H1 (cell line): Measurements from ENCODE around the gene MAPRE2. TPM values are rescaled to one million over a fixed set of nuclear protein-coding genes. Genes with fewer than 3 reads are reported as not detected.

Experiments used
- CTCF ChIA-PET: fragments of 300-600 bp; sonication (Branson Sonifier 250); formaldehyde crosslinking; loops from one replicate; lab custom pipeline; 2021; ENCODE audit not compliant: partially characterized antibody; lab: Charles Lee
- POLR2A ChIA-PET: fragments of 300-600 bp; sonication (Branson Sonifier 250); formaldehyde crosslinking; loops from one replicate; lab custom pipeline; 2021; ENCODE audit warnings: inconsistent platforms; ENCODE audit not compliant: partially characterized antibody; lab: Charles Lee
- DNase-seq, 2 experiments: peaks; one replicate each; pipeline versions ENCODE4 v3.0.0 to v3.0.0-alpha.2; 2010 to 2022; ENCODE audit warnings: low spot score in 2 of 2, low read depth in 1 of 2, mixed read lengths in 1 of 2
- FAIRE-seq: peaks from 2 replicates; lab custom pipeline; 2011; peaks lifted over from hg19 to GRCh38; lab: Jason Lieb, UNC
- H2AFZ ChIP-seq: 2 replicates; pipeline ENCODE4 v1.8.1; 2012; ENCODE audit warnings: low read length, inconsistent platforms
- H2AK5ac ChIP-seq: 2 replicates; pipeline ENCODE4 v1.6.1; 2013; ENCODE audit warnings: low read depth, low read length
- H2BK120ac ChIP-seq: replicated peaks from 2 replicates; pipeline ENCODE3; 2013; ENCODE audit warnings: low read depth, low read length, inconsistent platforms
- H2BK12ac ChIP-seq: 2 replicates; pipeline ENCODE4 v1.6.1; 2013; ENCODE audit warnings: low read depth, low read length
- H2BK15ac ChIP-seq: 2 replicates; pipeline ENCODE4 v1.6.1; 2013; ENCODE audit warnings: low read length
- H2BK20ac ChIP-seq: 2 replicates; pipeline ENCODE4 v1.6.1; 2013; ENCODE audit warnings: low read length
- H2BK5ac ChIP-seq: 2 replicates; pipeline ENCODE4 v1.6.1; 2013; ENCODE audit warnings: low read depth, low read length
- H3K14ac ChIP-seq: 2 replicates; pipeline ENCODE4 v1.6.1; 2013; ENCODE audit warnings: inconsistent platforms; ENCODE audit not compliant: insufficient read length
- H3K18ac ChIP-seq: 2 replicates; pipeline ENCODE4 v1.6.1; 2013; ENCODE audit warnings: low read length; ENCODE audit errors: extremely low read depth
- H3K23ac ChIP-seq: 2 replicates; pipeline ENCODE4 v1.6.1; 2013; ENCODE audit warnings: inconsistent platforms; ENCODE audit not compliant: insufficient read length
- H3K23me2 ChIP-seq: 2 replicates; pipeline ENCODE4 v1.6.1; 2013; ENCODE audit warnings: low read depth, low read length
- H3K27ac ChIP-seq: 2 replicates; pipeline ENCODE4 v1.6.1; 2011; ENCODE audit warnings: low read depth, low read length, inconsistent platforms
- H3K27me3 ChIP-seq, 4 experiments: replicated peaks in 1 of 4; 1 replicate in 1 of 4; 2 replicates in 3 of 4; pipeline versions ENCODE4 v1.6.1 to v1.8.1; 2011 to 2013; ENCODE audit warnings: low read length in 3 of 4, mild to moderate bottlenecking in 3 of 4, inconsistent platforms in 2 of 4, mixed read lengths in 2 of 4, moderate library complexity in 1 of 4; ENCODE audit not compliant: control insufficient read depth in 3 of 4, insufficient read depth in 3 of 4; ENCODE audit errors: extremely low read depth in 1 of 4
- H3K36me3 ChIP-seq, 4 experiments: 2 replicates each; pipeline versions ENCODE4 v1.6.1 to v1.8.1; 2011 to 2013; ENCODE audit warnings: mild to moderate bottlenecking in 4 of 4, low read length in 3 of 4, moderate library complexity in 2 of 4, control low read depth in 1 of 4, inconsistent platforms in 1 of 4; ENCODE audit not compliant: insufficient read depth in 4 of 4, control insufficient read depth in 2 of 4
- H3K4ac ChIP-seq: replicated peaks from 2 replicates; pipeline ENCODE3; 2013; ENCODE audit warnings: low read length, low read depth, mixed read lengths, inconsistent platforms; ENCODE audit not compliant: insufficient read length
- H3K4me1 ChIP-seq, 4 experiments: replicated peaks in 1 of 4; 1 replicate in 1 of 4; 2 replicates in 3 of 4; pipeline versions ENCODE4 v1.6.1 to v1.8.1; 2011 to 2013; ENCODE audit warnings: low read length in 3 of 4, inconsistent platforms in 2 of 4, mixed read lengths in 1 of 4; ENCODE audit not compliant: insufficient read depth in 4 of 4, control insufficient read depth in 3 of 4
- H3K4me2 ChIP-seq, 2 experiments: 2 replicates each; pipeline versions ENCODE4 v1.6.1 to v1.8.1; 2011 to 2013; ENCODE audit warnings: low read depth in 2 of 2, low read length in 2 of 2, control low read depth in 1 of 2, inconsistent platforms in 1 of 2, mild to moderate bottlenecking in 1 of 2; ENCODE audit not compliant: insufficient read depth in 1 of 2
- H3K4me3 ChIP-seq, 4 experiments: fragments of 200-600, 300-600 bp in 1 of 4; sonication (generic), shearing (Covaris generic), sonication (Bioruptor Twin) in 1 of 4; 2 replicates each; pipeline versions ENCODE4 v1.5.1 to v1.8.1; 2011 to 2016; ENCODE audit warnings: low read length in 4 of 4, low read depth in 3 of 4, control low read depth in 2 of 4, inconsistent platforms in 2 of 4, mild to moderate bottlenecking in 2 of 4, mixed read lengths in 1 of 4, moderate library complexity in 1 of 4; ENCODE audit not compliant: insufficient read depth in 2 of 4; ENCODE audit errors: extremely low read depth in 1 of 4
- H3K56ac ChIP-seq: replicated peaks from 2 replicates; pipeline ENCODE3; 2013; ENCODE audit warnings: low read depth, mild to moderate bottlenecking, mixed read lengths, low read length, inconsistent platforms; ENCODE audit not compliant: insufficient read length
- H3K79me1 ChIP-seq: 2 replicates; pipeline ENCODE4 v1.6.1; 2013; ENCODE audit warnings: low read depth, low read length, control low read depth
- H3K79me2 ChIP-seq, 2 experiments: 2 replicates each; pipeline versions ENCODE4 v1.6.1 to v1.8.1; 2012 to 2013; ENCODE audit warnings: low read length in 2 of 2, mild to moderate bottlenecking in 2 of 2, inconsistent platforms in 1 of 2; ENCODE audit not compliant: insufficient read depth in 2 of 2, control insufficient read depth in 1 of 2
- H3K9ac ChIP-seq, 4 experiments: replicated peaks in 1 of 4; 1 replicate in 1 of 4; 2 replicates in 3 of 4; pipeline versions ENCODE4 v1.6.1 to v1.8.1; 2011 to 2013; ENCODE audit warnings: low read depth in 3 of 4, low read length in 3 of 4, control low read depth in 2 of 4, mild to moderate bottlenecking in 2 of 4, moderate library complexity in 2 of 4, inconsistent platforms in 1 of 4; ENCODE audit errors: extremely low read depth in 1 of 4
- H3K9me3 ChIP-seq, 2 experiments: 2 replicates each; pipeline versions ENCODE4 v1.6.1 to v1.8.1; 2012 to 2013; ENCODE audit warnings: mild to moderate bottlenecking in 2 of 2, moderate library complexity in 2 of 2, control low read depth in 1 of 2, inconsistent platforms in 1 of 2, low read depth in 1 of 2, low read length in 1 of 2, mixed read lengths in 1 of 2; ENCODE audit not compliant: insufficient read depth in 2 of 2
- H4K20me1 ChIP-seq, 2 experiments: replicated peaks in 1 of 2; 2 replicates each; pipeline versions ENCODE3 to v1.8.1; 2011 to 2013; ENCODE audit warnings: inconsistent platforms in 2 of 2, low read length in 2 of 2, mild to moderate bottlenecking in 1 of 2; ENCODE audit not compliant: insufficient read depth in 2 of 2, control insufficient read depth in 1 of 2
- H4K5ac ChIP-seq: 2 replicates; pipeline ENCODE4 v1.6.1; 2013; ENCODE audit warnings: low read length, low read depth, mixed read lengths, inconsistent platforms; ENCODE audit not compliant: insufficient read length
- H4K8ac ChIP-seq: 2 replicates; pipeline ENCODE4 v1.8.0; 2013; ENCODE audit warnings: mild to moderate bottlenecking, moderate library complexity, low read length, inconsistent platforms; ENCODE audit not compliant: insufficient read depth; ENCODE audit errors: extremely low read depth
- H4K91ac ChIP-seq: replicated peaks from 2 replicates; pipeline ENCODE3; 2013; ENCODE audit warnings: low read length, mixed read lengths, inconsistent platforms; ENCODE audit not compliant: insufficient read length
- ATF3 ChIP-seq: IDR thresholded peaks from 2 replicates; pipeline ENCODE4 v1.6.1; 2011; ENCODE audit warnings: low read depth, mild to moderate bottlenecking, low read length; ENCODE audit not compliant: insufficient read depth
- MAX ChIP-seq: IDR thresholded peaks from 2 replicates; pipeline ENCODE4 v1.6.1; 2012; ENCODE audit warnings: inconsistent platforms
- SP2 ChIP-seq: IDR thresholded peaks from 2 replicates; pipeline ENCODE4 v1.6.1; 2012; ENCODE audit warnings: mild to moderate bottlenecking, low read length, inconsistent platforms
- SUZ12 ChIP-seq: fragments of 200-600 bp; sonication (generic); IDR thresholded peaks from 2 replicates; pipeline ENCODE4 v1.6.1; 2012; ENCODE audit warnings: mild to moderate bottlenecking, inconsistent platforms, low read length, moderate library complexity, mixed read lengths
- WGBS, 2 experiments: shearing (Covaris generic) in 1 of 2; methylation state at CpG; one replicate each; pipeline versions ENCODE4 v1.1.6 to v1.1.7; 2013 to 2015; ENCODE audit warnings: low lambda C conversion rate in 2 of 2, mixed read lengths in 2 of 2, inconsistent platforms in 1 of 2, low coverage in 1 of 2, missing lambda C conversion rate in 1 of 2; ENCODE audit not compliant: insufficient replicate concordance in 2 of 2, insufficient coverage in 1 of 2, insufficient read length in 1 of 2; ENCODE audit errors: extremely low coverage in 1 of 2, missing lambda C conversion rate in 1 of 2; 5-methylcytosine and 5-hydroxymethylcytosine counted together
- polyA plus RNA-seq, 7 experiments: library from polyadenylated mRNA; depleted of rRNA in 3 of 7; stranded (reverse) in 5 of 7; unstranded in 2 of 7; fragments of >200 nt in 5 of 7; fragments of 200-250 nt in 2 of 7; gene quantifications; 1 replicate in 5 of 7; 2 replicates in 1 of 7; 4 replicates in 1 of 7; pipeline versions ENCODE4 v1.2.1 to v1.2.3, GENCODE V29; 2011 to 2013; ENCODE audit warnings: missing spikeins in 2 of 7, mixed read lengths in 2 of 7
- total RNA-seq: library from RNA; stranded (reverse); fragmentation: NEBNext Ultra II Directional; extraction: Animal tissue kit (Norgen Biotek cat#: 25700); gene quantifications from 2 replicates; pipeline ENCODE4 v1.2.1, GENCODE V29; 2021

The MAPRE2 gene
- total and polyA plus RNA-seq, 2 of the 8 experiments (the other 6 are each of a cell fraction or from before 2014, with no cell fraction given) = 32.6 to 33.1 TPM

GRCh38 chr18:35089891-35090550, 48.8 kb downstream of the MAPRE2 start:
- POLR2A ChIA-PET = no interaction called here
- Histone ChIP-seq H3K4me1 (no peaks in the 10 kb centered on the region), H2AFZ (no peak overlapping the region), H4K20me1 (no peaks in the 10 kb centered on the region), H4K5ac (no peak overlapping the region), H3K4me2 (no peak overlapping the region), H3K23me2 (no peaks in the 10 kb centered on the region), H3K27ac (no peak overlapping the region), H2BK12ac (no peak overlapping the region), H3K79me2 (no peaks in the 10 kb centered on the region), H3K4ac (no peak overlapping the region), H2AK5ac (no peak overlapping the region), H3K27me3 (no peaks in the 10 kb centered on the region), H2BK5ac (no peak overlapping the region), H2BK120ac (no peak overlapping the region), H2BK20ac (no peak overlapping the region), H3K79me1 (no peaks in the 10 kb centered on the region), H3K14ac (no peak overlapping the region), H3K4me3 (no peak overlapping the region), H3K36me3 (no peaks in the 10 kb centered on the region), H3K23ac (no peak overlapping the region), H3K56ac (no peak overlapping the region), H4K91ac (no peak overlapping the region), H2BK15ac (no peak overlapping the region), H3K18ac (no peak overlapping the region), H3K9me3 (no peaks in the 10 kb centered on the region), H3K9ac (no peak overlapping the region), H4K8ac (no peak overlapping the region)
- FAIRE-seq = no peak
- CTCF ChIA-PET = no interaction called here
- WGBS, 2 experiments = 98% methylated on average over 4 of the region's 4 CpGs; no CpG with 5 or more reads in 1 of the 2 experiments
- no peak for DNase-seq
- TF ChIP-seq SUZ12 = no peak
- no peak for TF ChIP-seq ATF3
- no peak for TF ChIP-seq SP2
- no peak for TF ChIP-seq MAX
